Activated T-helper 2 cell treated with anti-CD3 and anti-CD28 coated beads, Interferon-gamma antibody, Interleukin-2, Interleukin-4, amounts not matched to agents 10 μg/mL and 5 μg/mL and 100 μg/mL, durations not matched to agents 14 hours and 24 hours and 36 hours (primary cell): Measurements from ENCODE around the gene IHH. TPM values are rescaled to one million over a fixed set of nuclear protein-coding genes. Genes with fewer than 3 reads are reported as not detected.

Source experiments
- DNase-seq: peaks from one replicate; pipeline ENCODE4 v3.0.0; 2021; ENCODE audit warnings: low spot score
- H3K27ac Mint-ChIP-seq: one replicate; pipeline ENCODE4 v1.8.0; 2021; ENCODE audit warnings: mixed read lengths
- H3K27me3 Mint-ChIP-seq: one replicate; pipeline ENCODE4 v1.8.0; 2021; ENCODE audit warnings: low read depth, mixed read lengths
- H3K36me3 Mint-ChIP-seq: one replicate; pipeline ENCODE4 v1.8.0; 2021; ENCODE audit warnings: low read depth, mixed read lengths
- H3K4me1 Mint-ChIP-seq: one replicate; pipeline ENCODE4 v1.8.0; 2021; ENCODE audit warnings: low read depth, mixed read lengths
- H3K4me3 Mint-ChIP-seq: one replicate; pipeline ENCODE4 v1.8.0; 2021; ENCODE audit warnings: low read depth, mild to moderate bottlenecking, moderate library complexity, mixed read lengths
- H3K9me3 Mint-ChIP-seq: one replicate; pipeline ENCODE4 v1.8.0; 2021; ENCODE audit warnings: mixed read lengths
- intact Hi-C: fragments of 100-400 bp; cut with micrococcal nuclease; formaldehyde crosslinking; loops from one replicate; pipeline ENCODE4 v1.15.1; 2023
- total RNA-seq: library from RNA; stranded (reverse); gene quantifications from 2 replicates; pipeline ENCODE4 v1.2.3, GENCODE V29; 2022

IHH gene
- total RNA-seq, 1 donor from 2014 or later, result not detected

DNA sequence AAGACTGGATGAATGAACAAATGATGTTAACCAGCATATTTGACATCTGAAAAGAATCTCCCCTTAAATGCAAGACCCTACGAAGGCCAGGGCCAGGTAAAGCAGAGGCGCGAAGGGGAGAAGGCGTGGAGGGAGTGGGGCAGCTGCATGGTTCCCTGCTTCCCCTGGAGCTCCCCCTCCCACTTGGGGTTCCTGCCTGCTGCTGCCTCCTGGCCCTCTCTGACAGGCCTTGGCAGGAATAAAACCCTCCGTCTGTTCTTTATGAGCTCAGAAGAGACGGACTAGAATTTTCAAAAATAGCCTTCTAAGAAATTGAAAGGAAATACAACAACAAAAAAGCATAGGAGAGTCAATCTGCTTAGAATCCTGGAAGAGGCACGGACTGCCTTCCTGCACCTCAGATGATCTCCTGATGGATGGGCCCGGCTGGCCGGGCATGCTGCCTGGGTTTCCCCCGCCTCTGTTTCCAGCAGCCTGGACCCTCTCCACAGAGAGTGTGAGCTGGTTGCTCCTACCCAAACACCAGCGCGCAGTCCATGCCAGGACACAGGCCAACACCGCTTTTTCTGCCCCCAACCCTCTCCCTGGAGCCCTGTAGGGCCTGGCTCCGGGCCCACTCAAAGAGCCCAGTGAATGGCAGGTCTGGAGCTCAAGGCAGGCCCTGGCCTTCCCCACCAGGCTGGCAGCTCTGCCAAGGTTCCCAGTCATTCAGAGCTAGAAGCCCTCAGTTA lies 43.4 kb downstream of the IHH start:
- intact Hi-C loops, result no loop called here
- Mint-ChIP-seq H3K4me3 (no peak overlapping the region), H3K36me3 (no peaks in the 10 kb centered on the region), H3K4me1 (no peaks in the 10 kb centered on the region), H3K9me3 (no peaks in the 10 kb centered on the region), H3K27me3 (peaks cover 2% of the 10 kb centered on the region), H3K27ac (no peak overlapping the region)
- no peak for DNase-seq

- DNase-seq, result no peak
- Mint-ChIP-seq H3K4me1 (no peaks in the 10 kb centered on the region), H3K4me3 (no peak overlapping the region), H3K27ac (no peak overlapping the region), H3K36me3 (no peaks in the 10 kb centered on the region), H3K9me3 (no peaks in the 10 kb centered on the region), H3K27me3 (peaks cover 2% of the 10 kb centered on the region)
- intact Hi-C loops, result no loop called here
Measured at GRCh38 chr2:219016721-219017120, 44.0 kb downstream of the IHH start.

GRCh38 chr2:219010873-219011272 lies 49.8 kb downstream of the IHH start:
- peaks cover 11% of the 10 kb centered on the region for H3K27me3 Mint-ChIP-seq
- intact Hi-C loops, result no loop called here
- H3K4me3 Mint-ChIP-seq, result no peak overlapping the region
- H3K4me1 Mint-ChIP-seq, result no peaks in the 10 kb centered on the region
- H3K27ac Mint-ChIP-seq, result no peak overlapping the region
- H3K9me3 Mint-ChIP-seq, result no peaks in the 10 kb centered on the region
- H3K36me3 Mint-ChIP-seq, result no peaks in the 10 kb centered on the region
- no peak for DNase-seq

- no peak for DNase-seq
- Mint-ChIP-seq H3K9me3 (no peaks in the 10 kb centered on the region), H3K36me3 (no peaks in the 10 kb centered on the region), H3K27me3 (peaks cover 16% of the 10 kb centered on the region), H3K4me3 (no peak overlapping the region), H3K27ac (no peak overlapping the region), H3K4me1 (no peaks in the 10 kb centered on the region)
- intact Hi-C loops, result no loop called here
Measured at GRCh38 chr2:219010162-219010756, 50.5 kb downstream of the IHH start.

GRCh38 chr2:219009294-219009693 lies 51.4 kb downstream of the IHH start:
- intact Hi-C loops, result no loop called here
- Mint-ChIP-seq H3K36me3 (no peaks in the 10 kb centered on the region), H3K4me3 (no peak overlapping the region), H3K9me3 (no peaks in the 10 kb centered on the region), H3K27me3 (peaks cover 23% of the 10 kb centered on the region), H3K27ac (no peak overlapping the region), H3K4me1 (no peaks in the 10 kb centered on the region)
- DNase-seq, result no peak

Other genes starting within 250 kb of the IHH start
- gene PRKAG3, start 229.1 kb downstream of the IHH start, total RNA-seq, result not detected in 2 replicates
- not detected in 2 replicates for gene WNT6, start 201.1 kb downstream of the IHH start, total RNA-seq
- 0.18 and 0.59 TPM in 2 replicates for gene WNT10A, start 180.1 kb downstream of the IHH start, total RNA-seq
- not detected in 2 replicates for gene CDK5R2, start 101.3 kb downstream of the IHH start, total RNA-seq
- gene FEV, start 75.7 kb downstream of the IHH start, total RNA-seq, result not detected in 2 replicates
- gene CRYBA2, start 67.5 kb downstream of the IHH start, total RNA-seq, result not detected in 2 replicates
- not detected in 2 replicates for gene CFAP65, start 19.4 kb downstream of the IHH start, total RNA-seq
- 15.9 and 22.9 TPM in 2 replicates for gene NHEJ1, start 99.9 kb upstream of the IHH start, total RNA-seq
- 1.3 and 1.9 TPM in 2 replicates for gene SLC23A3, start 109.1 kb upstream of the IHH start, total RNA-seq
- gene CNPPD1, start 116.0 kb upstream of the IHH start, total RNA-seq, result 56.6 and 58.5 TPM in 2 replicates
- gene RETREG2, start 117.4 kb upstream of the IHH start, total RNA-seq, result 52.5 and 57.4 TPM in 2 replicates
- 27.3 and 33.5 TPM in 2 replicates for gene ZFAND2B, start 145.9 kb upstream of the IHH start, total RNA-seq
- gene ABCB6, start 158.0 kb upstream of the IHH start, total RNA-seq, result 22.1 and 25.4 TPM in 2 replicates
- 53.1 and 60.5 TPM in 2 replicates for gene ATG9A, start 168.7 kb upstream of the IHH start, total RNA-seq
- gene ANKZF1, start 168.9 kb upstream of the IHH start, total RNA-seq, result 133 and 142 TPM in 2 replicates
- gene GLB1L, start 184.5 kb upstream of the IHH start, total RNA-seq, result 4.2 and 4.4 TPM in 2 replicates
- gene STK16, start 184.6 kb upstream of the IHH start, total RNA-seq, result 32.0 and 33.3 TPM in 2 replicates
- gene TUBA4B, start 192.3 kb upstream of the IHH start, total RNA-seq, result not detected in 2 replicates
- 220 and 231 TPM in 2 replicates for gene TUBA4A, start 193.0 kb upstream of the IHH start, total RNA-seq
- 49.8 and 55.6 TPM in 2 replicates for gene DNAJB2, start 218.4 kb upstream of the IHH start, total RNA-seq
- 1.1 and 1.6 TPM in 2 replicates for gene PTPRN, start 248.5 kb upstream of the IHH start, total RNA-seq